ELR (cell line): ENCODE measurements around the gene RCBTB2.

Experiments used
- DNase-seq: peaks from one replicate; pipeline ENCODE4 v3.0.0-alpha.2; 2015; ENCODE audit warnings: low read depth

The RCBTB2 gene

DNA sequence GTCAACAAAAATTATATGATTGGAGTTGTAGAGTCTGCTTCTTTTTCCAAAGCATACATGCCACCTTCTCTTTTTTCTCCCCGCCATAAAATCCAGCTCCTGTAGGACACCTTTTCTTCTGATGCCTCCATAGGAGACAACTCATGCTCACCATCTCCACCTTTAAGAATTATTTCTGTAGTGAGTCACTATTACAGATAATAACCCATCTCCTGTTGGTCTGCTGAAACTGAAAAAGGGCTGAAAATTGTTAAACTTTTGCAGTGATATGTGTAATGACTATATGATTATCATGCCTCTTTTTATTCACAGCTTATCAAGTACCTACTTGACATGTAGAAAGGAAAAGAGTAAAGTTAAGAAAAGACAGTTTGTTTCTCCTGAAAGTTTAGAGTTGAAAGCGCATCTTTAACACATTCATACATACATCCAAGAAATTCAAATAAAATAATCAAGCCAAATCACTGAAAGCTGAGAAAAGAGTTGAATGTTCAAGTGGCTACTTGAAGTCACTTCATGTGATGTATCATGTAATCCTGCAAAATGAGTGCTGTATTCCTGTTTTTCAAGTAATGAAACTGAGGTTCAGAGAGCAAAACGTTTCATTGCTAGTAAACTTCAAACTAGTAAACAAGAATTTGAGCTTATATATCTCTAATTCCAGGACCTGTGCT is 84.5 kb downstream of the RCBTB2 start:
- DNase-seq: peak; percentile 40

GRCh38 chr13:48446464-48446863 is 86.4 kb downstream of the RCBTB2 start:
- peak; percentile 78 for DNase-seq

GRCh38 chr13:48443442-48444208 is 89.3 kb downstream of the RCBTB2 start:
- no peak for DNase-seq
